Nephron (organoid): ENCODE measurements around the gene CCDC191.

Experiments
- H3K27ac Mint-ChIP-seq, 3 experiments: 2 replicates each; pipeline ENCODE4 v1.8.0; 2020; ENCODE audit warnings: mixed read lengths in 3 of 3, mild to moderate bottlenecking in 2 of 3, moderate library complexity in 1 of 3
- H3K27me3 Mint-ChIP-seq: 2 replicates; pipeline ENCODE4 v1.8.0; 2021; ENCODE audit warnings: low read depth, mild to moderate bottlenecking, moderate library complexity, mixed read lengths
- H3K36me3 Mint-ChIP-seq: 2 replicates; pipeline ENCODE4 v1.8.0; 2020; ENCODE audit warnings: low read depth, mixed read lengths
- H3K4me1 Mint-ChIP-seq: 2 replicates; pipeline ENCODE4 v1.8.0; 2020; ENCODE audit warnings: mixed read lengths
- H3K4me3 Mint-ChIP-seq, 3 experiments: 2 replicates each; pipeline ENCODE4 v1.8.0; 2020; ENCODE audit warnings: mild to moderate bottlenecking in 3 of 3, mixed read lengths in 3 of 3, moderate library complexity in 2 of 3
- H3K9me3 Mint-ChIP-seq: 2 replicates; pipeline ENCODE4 v1.8.0; 2020; ENCODE audit warnings: mixed read lengths
- TF ChIP-seq, protein P1 (sequence below), 3 experiments: fragments of 200-600 bp; sonication (generic); IDR thresholded peaks; one replicate each; pipeline ENCODE4 v1.5.0; 2021; ENCODE audit warnings: antibody characterized with exemption in 3 of 3; ENCODE audit not compliant: unreplicated experiment in 3 of 3

Gene CCDC191, protein sequence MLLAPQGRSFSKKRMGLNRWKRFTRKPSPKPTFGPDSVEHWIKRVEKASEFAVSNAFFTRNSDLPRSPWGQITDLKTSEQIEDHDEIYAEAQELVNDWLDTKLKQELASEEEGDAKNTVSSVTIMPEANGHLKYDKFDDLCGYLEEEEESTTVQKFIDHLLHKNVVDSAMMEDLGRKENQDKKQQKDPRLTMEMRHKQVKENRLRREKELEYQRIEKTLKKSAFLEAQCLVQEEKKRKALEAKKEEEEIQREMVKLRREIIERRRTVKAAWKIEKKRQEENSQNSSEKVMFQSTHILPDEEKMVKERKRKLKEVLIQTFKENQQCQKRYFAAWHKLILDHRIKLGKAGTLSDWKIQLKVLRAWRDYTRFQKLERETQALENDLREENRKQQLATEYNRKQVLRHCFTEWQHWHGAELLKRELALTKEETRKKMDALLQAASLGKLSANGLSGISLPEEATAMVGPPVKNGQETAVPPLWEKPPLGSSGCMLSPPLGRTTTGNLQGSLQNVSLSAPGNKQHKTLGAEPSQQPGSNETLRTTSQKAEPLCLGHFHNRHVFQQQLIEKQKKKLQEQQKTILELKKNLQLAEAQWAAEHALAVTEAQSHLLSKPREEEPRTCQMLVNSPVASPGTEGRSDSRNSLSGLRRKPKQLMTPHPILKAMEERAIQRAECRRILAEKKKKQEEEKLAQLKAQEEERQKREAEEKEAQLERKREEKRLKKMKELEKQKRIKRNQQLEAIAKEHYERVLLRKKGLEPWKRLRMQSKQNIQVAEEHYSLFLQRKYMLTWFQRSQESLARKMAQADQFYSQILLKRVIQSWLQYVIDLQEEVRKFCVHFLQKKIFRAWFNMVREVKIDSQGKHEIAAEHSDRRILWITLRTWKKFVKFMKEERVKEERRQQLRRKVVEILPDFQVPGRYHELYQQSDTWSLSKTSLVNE

DNA sequence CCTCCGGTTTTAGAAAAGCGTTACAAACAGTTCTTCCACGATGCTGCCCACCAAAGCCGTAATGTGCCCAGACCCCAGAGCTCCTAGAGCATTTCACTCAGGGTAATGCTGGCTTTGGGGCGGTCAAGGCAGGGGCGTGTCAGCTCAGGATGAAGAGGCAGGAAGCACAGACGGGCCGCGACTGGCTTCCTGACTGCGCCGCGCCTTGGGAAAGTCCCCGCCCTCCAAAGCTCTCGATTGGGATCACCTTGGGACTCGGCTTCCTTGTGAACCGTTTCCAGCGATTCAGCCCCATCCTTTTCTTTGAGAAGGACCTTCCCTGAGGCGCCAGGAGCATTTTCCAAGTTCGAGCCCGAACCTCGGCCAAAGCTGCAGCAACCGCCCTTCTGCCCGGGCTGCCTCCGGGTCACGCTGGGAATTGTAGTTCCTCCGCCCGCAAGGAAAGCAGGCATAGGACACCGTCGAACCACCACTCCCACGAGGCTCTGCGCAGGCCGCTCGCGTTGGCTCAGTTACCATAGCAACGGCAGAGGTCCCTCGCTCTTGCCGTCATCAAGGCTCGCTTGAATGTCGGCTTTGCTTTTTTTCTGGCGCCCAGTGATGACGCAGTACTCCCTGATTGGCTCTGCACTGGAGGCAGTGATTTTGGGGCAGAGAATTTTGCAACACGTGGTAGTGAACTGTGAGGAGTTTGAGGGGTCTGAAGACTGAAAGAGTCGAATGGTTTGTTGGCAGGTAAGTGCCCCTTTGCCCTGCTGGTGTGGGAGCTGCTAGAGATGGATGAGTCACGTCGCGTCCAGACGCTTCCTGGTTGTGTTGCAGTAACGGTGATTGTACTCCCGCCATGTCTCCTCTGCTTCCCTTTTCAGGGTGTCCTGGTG is at the start of gene CCDC191, which contains the start of gene QTRT2:
CCDC191 (minus strand) TSS at position 397 of the 881 bp plus-strand sequence; CDS start at position 337, 60 bp downstream.
QTRT2 (plus strand) TSS at position 608 of the 881 bp plus-strand sequence. CDS start 8,521 bp downstream, outside the sequence.
- H3K27ac Mint-ChIP-seq: peak within 1 kb of the TSS; percentile 63 to 93 (median 92)
- H3K4me3 Mint-ChIP-seq: peak within 1 kb of the TSS; percentile 92 to 96 (median 94)
- H3K4me1 Mint-ChIP-seq: peaks cover 19% of the 10 kb centered on the region
- H3K9me3 Mint-ChIP-seq: no peaks in the 10 kb centered on the region
- H3K36me3 Mint-ChIP-seq: no peaks in the 10 kb centered on the region
- TF ChIP-seq, protein P1, sequence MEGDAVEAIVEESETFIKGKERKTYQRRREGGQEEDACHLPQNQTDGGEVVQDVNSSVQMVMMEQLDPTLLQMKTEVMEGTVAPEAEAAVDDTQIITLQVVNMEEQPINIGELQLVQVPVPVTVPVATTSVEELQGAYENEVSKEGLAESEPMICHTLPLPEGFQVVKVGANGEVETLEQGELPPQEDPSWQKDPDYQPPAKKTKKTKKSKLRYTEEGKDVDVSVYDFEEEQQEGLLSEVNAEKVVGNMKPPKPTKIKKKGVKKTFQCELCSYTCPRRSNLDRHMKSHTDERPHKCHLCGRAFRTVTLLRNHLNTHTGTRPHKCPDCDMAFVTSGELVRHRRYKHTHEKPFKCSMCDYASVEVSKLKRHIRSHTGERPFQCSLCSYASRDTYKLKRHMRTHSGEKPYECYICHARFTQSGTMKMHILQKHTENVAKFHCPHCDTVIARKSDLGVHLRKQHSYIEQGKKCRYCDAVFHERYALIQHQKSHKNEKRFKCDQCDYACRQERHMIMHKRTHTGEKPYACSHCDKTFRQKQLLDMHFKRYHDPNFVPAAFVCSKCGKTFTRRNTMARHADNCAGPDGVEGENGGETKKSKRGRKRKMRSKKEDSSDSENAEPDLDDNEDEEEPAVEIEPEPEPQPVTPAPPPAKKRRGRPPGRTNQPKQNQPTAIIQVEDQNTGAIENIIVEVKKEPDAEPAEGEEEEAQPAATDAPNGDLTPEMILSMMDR (IDR thresholded peaks at IDR 0.05; ENCODE audit: unreplicated experiment in 3 of 3): no peak
- H3K27me3 Mint-ChIP-seq: no peaks in the 10 kb centered on the region

DNA sequence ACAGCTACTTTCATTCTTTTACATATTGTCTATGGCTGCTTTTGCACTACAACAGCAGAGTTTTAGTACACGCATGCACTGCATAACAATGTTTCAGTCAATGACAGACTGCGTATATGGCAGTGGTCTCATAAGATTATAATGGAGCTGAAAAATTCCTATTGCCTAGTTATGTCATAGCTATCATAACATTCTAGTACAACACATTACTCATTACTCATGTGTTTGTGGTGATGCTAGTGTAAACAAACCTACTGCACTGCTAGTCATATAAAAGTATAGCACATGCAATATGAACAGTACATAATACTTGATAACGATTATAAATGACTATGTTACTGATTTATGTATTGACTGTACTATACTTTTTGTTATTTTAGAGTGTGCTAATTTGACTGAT is 48.1 kb upstream of the CCDC191 start:
- TF ChIP-seq, protein P1 (IDR thresholded peaks at IDR 0.05; ENCODE audit: unreplicated experiment in 3 of 3): no peak
- Mint-ChIP-seq H3K36me3 (no peaks in the 10 kb centered on the region), H3K9me3 (no peaks in the 10 kb centered on the region), H3K4me1 (no peaks in the 10 kb centered on the region), H3K4me3 (no peak overlapping the region), H3K27ac (no peak overlapping the region), H3K27me3 (no peaks in the 10 kb centered on the region)

DNA sequence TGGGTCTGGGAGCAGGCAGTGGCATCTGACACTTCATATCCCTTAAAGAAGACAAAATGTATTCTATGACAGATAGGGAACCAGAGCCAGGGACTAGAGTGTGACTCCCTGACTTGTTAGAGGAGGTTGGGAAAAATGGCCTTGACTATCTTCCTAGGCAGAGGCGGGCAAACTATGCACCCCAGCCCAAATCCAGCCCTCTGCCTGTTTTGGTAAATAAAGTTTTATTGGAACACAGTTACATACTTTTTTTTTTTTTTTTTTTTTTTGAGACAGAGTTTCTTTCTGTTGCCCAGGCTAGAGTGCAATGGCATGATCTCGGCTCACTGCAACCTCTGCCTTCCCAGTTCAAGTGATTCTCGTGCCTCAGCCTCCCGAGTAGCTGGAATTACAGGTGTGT is 47.5 kb upstream of the CCDC191 start:
- Mint-ChIP-seq H3K36me3 (no peaks in the 10 kb centered on the region), H3K4me3 (no peak overlapping the region), H3K9me3 (no peaks in the 10 kb centered on the region), H3K27me3 (no peaks in the 10 kb centered on the region), H3K4me1 (no peaks in the 10 kb centered on the region), H3K27ac (no peak overlapping the region)
- TF ChIP-seq, protein P1 (IDR thresholded peaks at IDR 0.05; ENCODE audit: unreplicated experiment in 3 of 3): no peak

DNA sequence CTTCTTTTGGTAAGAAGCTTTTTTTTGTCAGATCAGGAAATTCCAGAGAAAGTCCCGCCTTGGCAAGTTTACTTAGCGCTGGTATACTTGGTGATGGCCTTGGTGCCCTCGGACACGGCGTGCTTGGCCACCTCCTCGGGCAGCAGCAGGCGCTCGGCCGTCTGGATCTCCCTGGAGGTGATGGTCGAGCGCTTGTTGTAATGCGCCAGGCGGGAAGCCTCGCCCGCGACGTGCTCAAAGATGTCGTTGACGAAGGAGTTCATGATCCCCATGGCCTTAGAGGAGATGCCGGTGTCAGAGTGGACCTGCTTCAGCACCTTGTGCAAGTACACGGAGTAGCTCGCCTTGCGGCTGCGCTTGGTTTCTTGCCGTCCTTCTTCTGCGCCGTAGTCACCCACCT is 46.9 kb upstream of the CCDC191 start:
- TF ChIP-seq, protein P1 (IDR thresholded peaks at IDR 0.05; ENCODE audit: unreplicated experiment in 3 of 3): no peak
- Mint-ChIP-seq H3K4me3 (no peak overlapping the region), H3K4me1 (no peaks in the 10 kb centered on the region), H3K36me3 (no peaks in the 10 kb centered on the region), H3K27ac (no peak overlapping the region), H3K9me3 (no peaks in the 10 kb centered on the region), H3K27me3 (no peaks in the 10 kb centered on the region)

DNA sequence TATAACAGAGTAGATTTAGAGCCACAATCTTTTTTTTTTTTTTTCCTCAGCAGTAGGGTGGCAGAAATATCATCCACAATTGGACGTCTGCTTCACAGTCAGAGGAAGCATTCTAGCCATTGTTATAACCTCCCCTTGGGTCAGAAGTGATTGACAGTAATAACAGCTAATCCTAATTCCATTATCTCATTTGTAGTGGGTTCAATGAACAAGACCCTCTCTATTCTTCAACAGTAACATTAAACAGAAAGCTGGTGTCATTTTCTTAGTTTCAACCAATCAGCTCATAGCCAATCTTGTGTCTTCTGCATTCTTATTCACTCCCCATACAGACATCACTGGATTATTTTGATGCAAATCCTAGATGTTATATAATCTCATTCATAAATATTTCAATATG is 44.8 kb upstream of the CCDC191 start:
- no peak overlapping the region for H3K27ac Mint-ChIP-seq
- no peaks in the 10 kb centered on the region for H3K27me3 Mint-ChIP-seq
- no peaks in the 10 kb centered on the region for H3K36me3 Mint-ChIP-seq
- no peaks in the 10 kb centered on the region for H3K9me3 Mint-ChIP-seq
- H3K4me1 Mint-ChIP-seq: no peaks in the 10 kb centered on the region
- TF ChIP-seq, protein P1 (IDR thresholded peaks at IDR 0.05; ENCODE audit: unreplicated experiment in 3 of 3): no peak
- H3K4me3 Mint-ChIP-seq: no peak overlapping the region
